ENCODE measurements around the gene CXCR6.

CXCR6 gene

GRCh38 chr3:45969116-45969515, 25.9 kb downstream of the CXCR6 start:
- DNase-seq (ENCODE audit: low spot score), result no peak

GRCh38 chr3:45969953-45970352, 26.7 kb downstream of the CXCR6 start:
- DNase-seq (ENCODE audit: low spot score), result no peak

GRCh38 chr3:45972534-45973402, 29.5 kb downstream of the CXCR6 start:
- peak; percentile 75 for DNase-seq (ENCODE audit: low spot score)

- DNase-seq (ENCODE audit: low spot score), result no peak
Measured at GRCh38 chr3:45974686-45975085, 31.4 kb downstream of the CXCR6 start.

GRCh38 chr3:45975686-45976085, 32.4 kb downstream of the CXCR6 start:
- no peak for DNase-seq (ENCODE audit: low spot score)

GRCh38 chr3:45976191-45977091, 33.2 kb downstream of the CXCR6 start:
- DNase-seq (ENCODE audit: low spot score), result no peak

GRCh38 chr3:45978006-45978761, 34.9 kb downstream of the CXCR6 start:
- DNase-seq (ENCODE audit: low spot score), result no peak

GRCh38 chr3:45979378-45979777, 36.1 kb downstream of the CXCR6 start:
- DNase-seq (ENCODE audit: low spot score), result no peak

GRCh38 chr3:45980229-45980813, 37.1 kb downstream of the CXCR6 start:
- DNase-seq (ENCODE audit: low spot score), result no peak

GRCh38 chr3:45980819-45981218, 37.6 kb downstream of the CXCR6 start:
- DNase-seq (ENCODE audit: low spot score), result no peak

GRCh38 chr3:45981346-45982074, 38.2 kb downstream of the CXCR6 start:
- no peak for DNase-seq (ENCODE audit: low spot score)

GRCh38 chr3:45983770-45984169, 40.5 kb downstream of the CXCR6 start:
- DNase-seq (ENCODE audit: low spot score), result no peak

GRCh38 chr3:45984331-45985312, 41.4 kb downstream of the CXCR6 start:
- no peak for DNase-seq (ENCODE audit: low spot score)

- no peak for DNase-seq (ENCODE audit: low spot score)
Measured at GRCh38 chr3:45985532-45986302, 42.5 kb downstream of the CXCR6 start.

GRCh38 chr3:45986303-45986982, 43.2 kb downstream of the CXCR6 start:
- DNase-seq (ENCODE audit: low spot score), result peak; percentile 77

GRCh38 chr3:45987368-45988291, 44.4 kb downstream of the CXCR6 start:
- peak; percentile 58 for DNase-seq (ENCODE audit: low spot score)

- DNase-seq (ENCODE audit: low spot score), result no peak
Measured at GRCh38 chr3:45988362-45988761, 45.1 kb downstream of the CXCR6 start.

Measured in GM03348 (cell line).